K562 (cell line): Measurements from ENCODE around the gene NMBR. TPM values are rescaled to one million over a fixed set of nuclear protein-coding genes. Genes with fewer than 3 reads are reported as not detected.

ENCODE experiments used
- ATAC-seq: fragments of 200-7000 bp; cut with Tn5 transposase; 3 replicates; pipeline ENCODE4 v1.9.1; 2020; ENCODE audit warnings: moderate library complexity
- BruUV-seq: library from RNA; stranded (reverse); fragments of 400-500 nt; replicated peaks from 2 replicates; lab custom pipeline; 2021; lab: Mats Ljungman, UMichigan
- CTCF ChIA-PET: fragments of 300-600 bp; formaldehyde crosslinking; extraction: SDS; loops from one replicate; lab custom pipeline; 2021; ENCODE audit warnings: low intra/inter-chr PET ratio; lab: Yijun Ruan, JAX
- POLR2A ChIA-PET: fragments of 300-600, 350-650 bp; sonication (Branson Sonifier 250); formaldehyde crosslinking; extraction: SDS; loops from one replicate; lab custom pipeline; 2021; ENCODE audit warnings: antibody characterized with exemption, inconsistent platforms; lab: Yijun Ruan, JAX
- DNase-seq, 4 experiments: peaks; one replicate each; pipeline versions ENCODE4 v3.0.0 to v3.0.0-alpha.2; 2011 to 2018; ENCODE audit warnings: low spot score in 3 of 4, mixed read lengths in 3 of 4; ENCODE audit errors: extremely low read depth in 1 of 4
- FAIRE-seq: peaks from 2 replicates; lab custom pipeline; 2011; peaks lifted over from hg19 to GRCh38; lab: Jason Lieb, UNC
- H2AFZ ChIP-seq: 2 replicates; pipeline ENCODE4 v1.6.0; 2011; ENCODE audit warnings: low read depth, low read length, control low read depth, inconsistent platforms
- H3K27ac ChIP-seq: fragments of 200-600 bp; 3 replicates; pipeline ENCODE4 v1.8.0; 2011; ENCODE audit warnings: low read depth, mild to moderate bottlenecking, control low read depth, inconsistent platforms, low read length, moderate library complexity, mixed read lengths; ENCODE audit errors: extremely low read depth
- H3K27me3 ChIP-seq, 2 experiments: fragments of 300-600 bp in 1 of 2; 2 replicates in 1 of 2; 3 replicates in 1 of 2; pipeline versions ENCODE4 v1.6.0 to v1.8.0; 2011; ENCODE audit warnings: inconsistent platforms in 2 of 2, low read length in 2 of 2, mild to moderate bottlenecking in 1 of 2, mixed read lengths in 1 of 2, moderate library complexity in 1 of 2; ENCODE audit not compliant: control insufficient read depth in 2 of 2, insufficient read depth in 2 of 2
- H3K36me3 ChIP-seq: fragments of 300-600 bp; 3 replicates; pipeline ENCODE4 v1.8.0; 2011; ENCODE audit warnings: mild to moderate bottlenecking, low read length, inconsistent platforms; ENCODE audit not compliant: control insufficient read depth, insufficient read depth
- H3K4me1 ChIP-seq, 2 experiments: fragments of 200-600 bp in 1 of 2; replicated peaks in 1 of 2; 2 replicates in 1 of 2; 3 replicates in 1 of 2; pipeline versions ENCODE4 v1.5.1 to v1.8.0; 2011; ENCODE audit warnings: inconsistent platforms in 2 of 2, low read length in 2 of 2, mild to moderate bottlenecking in 1 of 2, mixed read lengths in 1 of 2, moderate library complexity in 1 of 2; ENCODE audit not compliant: control insufficient read depth in 2 of 2, insufficient read depth in 2 of 2
- H3K4me2 ChIP-seq: 2 replicates; pipeline ENCODE4 v1.6.1; 2011; ENCODE audit warnings: low read length, control low read depth, inconsistent platforms, mixed read lengths; ENCODE audit not compliant: insufficient read depth
- H3K4me3 ChIP-seq: fragments of 200-600 bp; sonication (generic), shearing (Covaris generic); 2 replicates; pipeline ENCODE4 v1.5.1; 2016; ENCODE audit warnings: control low read depth, inconsistent platforms
- H3K79me2 ChIP-seq: fragments of 200-600 bp; 3 replicates; pipeline ENCODE4 v1.8.0; 2011; ENCODE audit warnings: low read length, inconsistent platforms; ENCODE audit not compliant: control insufficient read depth, insufficient read depth
- H3K9ac ChIP-seq, 2 experiments: 2 replicates each; pipeline versions ENCODE4 v1.6.0 to v1.6.1; 2011; ENCODE audit warnings: low read depth in 2 of 2, low read length in 2 of 2, control low read depth in 1 of 2, inconsistent platforms in 1 of 2, mild to moderate bottlenecking in 1 of 2, mixed read lengths in 1 of 2; ENCODE audit not compliant: insufficient read depth in 1 of 2
- H3K9me1 ChIP-seq: one replicate; pipeline ENCODE4 v1.6.0; 2011; ENCODE audit warnings: inconsistent platforms, mild to moderate bottlenecking, low read length, moderate library complexity; ENCODE audit not compliant: control insufficient read depth, insufficient read depth
- H3K9me3 ChIP-seq: replicated peaks from 2 replicates; pipeline ENCODE4 v1.5.1; 2011; ENCODE audit warnings: low read depth, low read length, inconsistent platforms; ENCODE audit not compliant: control insufficient read depth, insufficient read depth
- H4K20me1 ChIP-seq: replicated peaks from 2 replicates; pipeline ENCODE4 v1.6.1; 2011; ENCODE audit warnings: low read length, inconsistent platforms, mixed read lengths; ENCODE audit not compliant: control insufficient read depth, insufficient read depth
- CC2D1A ChIP-seq: fragments of 450-650 bp; IDR thresholded peaks from 2 replicates; pipeline ENCODE4 v1.6.1; 2017; ENCODE audit warnings: mild to moderate bottlenecking
- HDAC2 ChIP-seq: fragments of 450-650 bp; IDR thresholded peaks from 2 replicates; pipeline ENCODE4 v1.6.1; 2016; ENCODE audit warnings: mild to moderate bottlenecking
- HDAC8 ChIP-seq: fragments of 450-650 bp; IDR thresholded peaks from 2 replicates; pipeline ENCODE4 v1.6.1; 2016; ENCODE audit warnings: mild to moderate bottlenecking, missing genetic modification characterization, moderate library complexity, missing compliant biosample characterization
- NUFIP1 ChIP-seq: fragments of 450-650 bp; IDR thresholded peaks from 2 replicates; pipeline ENCODE4 v1.6.1; 2018; ENCODE audit not compliant: partially characterized antibody
- ZNF133 ChIP-seq: fragments of 250-450 bp; sonication (Bioruptor Pico); IDR thresholded peaks from 2 replicates; pipeline ENCODE4 v1.4.0; 2020; ENCODE audit warnings: mild to moderate bottlenecking
- ZNF324 ChIP-seq: fragments of 250-450 bp; sonication (Bioruptor Pico); IDR thresholded peaks from 2 replicates; pipeline ENCODE4 v1.4.0; 2020; ENCODE audit warnings: mild to moderate bottlenecking
- ZNF644 ChIP-seq: fragments of 200-800 bp; sonication (Bioruptor generic); IDR thresholded peaks from 2 replicates; pipeline ENCODE4 v1.6.1; 2016; ENCODE audit warnings: low read depth, missing genetic modification characterization, missing compliant biosample characterization
- ZNF668 ChIP-seq: fragments of 250-450 bp; sonication (Bioruptor Pico); IDR thresholded peaks from 2 replicates; pipeline ENCODE4 v1.8.0; 2022; ENCODE audit warnings: mild to moderate bottlenecking, inconsistent platforms
- WGBS: fragments of 100-300 bp; shearing (Covaris generic); methylation state at CpG from one replicate; pipeline ENCODE4 v1.1.6; 2016; ENCODE audit warnings: low coverage, mixed read lengths; ENCODE audit not compliant: insufficient coverage; ENCODE audit errors: missing lambda C conversion rate; 5-methylcytosine and 5-hydroxymethylcytosine counted together
- in situ Hi-C: fragments of 300-500 bp; cut with MboI; formaldehyde crosslinking; loops from 4 replicates; pipeline ENCODE4 v1.15.0; 2018; ENCODE audit warnings: inconsistent platforms, mixed read lengths
- intact Hi-C: fragments of 100-400 bp; cut with micrococcal nuclease; formaldehyde crosslinking; loops from 2 replicates; pipeline ENCODE4 v1.14.2; 2022
- polyA plus RNA-seq, 8 experiments: library from polyadenylated mRNA; depleted of rRNA in 4 of 8; stranded (reverse) in 5 of 8; unstranded in 3 of 8; fragments of >200 nt; fragmentation: Nextera tagmentation in 2 of 8; fragmentation: Illumina TruSeq in 1 of 8; extraction: Ambion mirVana in 2 of 8; extraction: Trizol in 1 of 8; gene quantifications; 2 replicates each; pipeline versions ENCODE4 v1.2.1 to v1.2.3, GENCODE V29; 2011 to 2014; ENCODE audit warnings: inconsistent platforms in 1 of 8, missing spikeins in 1 of 8
- total RNA-seq, 7 experiments: library from RNA; depleted of rRNA in 6 of 7; stranded (reverse); fragments of >200 nt in 6 of 7; fragmentation: Illumina TruSeq in 2 of 7; extraction: Trizol in 2 of 7; gene quantifications; 2 replicates each; pipeline versions ENCODE4 v1.2.1 to v1.2.3, GENCODE V29; 2011 to 2021; ENCODE audit warnings: low replicate concordance in 1 of 7
- TF ChIP-seq, protein P1 (sequence below): fragments of 250-450 bp; sonication (Bioruptor Pico); IDR thresholded peaks from 2 replicates; pipeline ENCODE4 v1.4.0; 2020; ENCODE audit warnings: mild to moderate bottlenecking, moderate library complexity, borderline replicate concordance
- TF ChIP-seq, protein P2 (sequence below): sonication (generic); formaldehyde crosslinking; IDR thresholded peaks from 2 replicates; pipeline ENCODE4 v1.8.1; 2022; ENCODE audit warnings: missing genetic modification reagents

NMBR gene
- total and polyA plus RNA-seq, 9 of the 15 experiments (the other 6 are each of a cell fraction or from before 2014, with no cell fraction given): not detected

DNA sequence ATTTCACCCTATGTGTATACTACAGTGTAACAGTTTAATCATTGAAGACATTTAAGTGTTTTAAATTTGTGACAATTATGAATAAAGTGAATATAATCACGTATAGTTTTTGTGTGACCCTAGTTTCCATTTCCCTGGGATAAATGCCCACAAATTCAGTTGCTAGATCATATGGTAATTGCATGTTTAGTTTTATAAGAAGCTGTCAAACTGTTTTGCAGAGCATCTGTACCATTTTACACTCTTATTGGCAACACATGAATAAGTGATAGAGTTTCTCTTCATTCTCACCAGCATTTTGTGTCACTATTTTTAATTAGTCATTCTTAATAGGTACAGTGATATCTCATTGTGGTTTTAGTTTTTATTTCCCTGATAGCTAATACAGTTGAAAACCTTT, 7.4 kb upstream of the NMBR start:
- Histone ChIP-seq H3K79me2 (peaks cover 88% of the 10 kb centered on the region), H3K4me1 (peaks cover 0 to 3% of the 10 kb centered on the region in 2 experiments; a peak in 1 of 5 replicates), H3K27me3 (no peaks in the 10 kb centered on the region), H3K9me1 (no peaks in the 10 kb centered on the region), H4K20me1 (no peaks in the 10 kb centered on the region; the same call in 1 of the 2 replicates), H2AFZ (no peak overlapping the region)
- intact Hi-C loops: no loop called here
- BruUV-seq: no TSS peak
- no peak for DNase-seq
- no peak for FAIRE-seq
- no peak for TF ChIP-seq ZNF644 (tag)
- TF ChIP-seq, protein P1, sequence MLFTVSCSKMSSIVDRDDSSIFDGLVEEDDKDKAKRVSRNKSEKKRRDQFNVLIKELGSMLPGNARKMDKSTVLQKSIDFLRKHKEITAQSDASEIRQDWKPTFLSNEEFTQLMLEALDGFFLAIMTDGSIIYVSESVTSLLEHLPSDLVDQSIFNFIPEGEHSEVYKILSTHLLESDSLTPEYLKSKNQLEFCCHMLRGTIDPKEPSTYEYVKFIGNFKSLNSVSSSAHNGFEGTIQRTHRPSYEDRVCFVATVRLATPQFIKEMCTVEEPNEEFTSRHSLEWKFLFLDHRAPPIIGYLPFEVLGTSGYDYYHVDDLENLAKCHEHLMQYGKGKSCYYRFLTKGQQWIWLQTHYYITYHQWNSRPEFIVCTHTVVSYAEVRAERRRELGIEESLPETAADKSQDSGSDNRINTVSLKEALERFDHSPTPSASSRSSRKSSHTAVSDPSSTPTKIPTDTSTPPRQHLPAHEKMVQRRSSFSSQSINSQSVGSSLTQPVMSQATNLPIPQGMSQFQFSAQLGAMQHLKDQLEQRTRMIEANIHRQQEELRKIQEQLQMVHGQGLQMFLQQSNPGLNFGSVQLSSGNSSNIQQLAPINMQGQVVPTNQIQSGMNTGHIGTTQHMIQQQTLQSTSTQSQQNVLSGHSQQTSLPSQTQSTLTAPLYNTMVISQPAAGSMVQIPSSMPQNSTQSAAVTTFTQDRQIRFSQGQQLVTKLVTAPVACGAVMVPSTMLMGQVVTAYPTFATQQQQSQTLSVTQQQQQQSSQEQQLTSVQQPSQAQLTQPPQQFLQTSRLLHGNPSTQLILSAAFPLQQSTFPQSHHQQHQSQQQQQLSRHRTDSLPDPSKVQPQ (CRISPR knock-in tag): no peak
- no peak for TF ChIP-seq CC2D1A
- TF ChIP-seq HDAC2: no peak
- no peak for TF ChIP-seq ZNF668
- TF ChIP-seq NUFIP1: no peak
- TF ChIP-seq, protein P2, sequence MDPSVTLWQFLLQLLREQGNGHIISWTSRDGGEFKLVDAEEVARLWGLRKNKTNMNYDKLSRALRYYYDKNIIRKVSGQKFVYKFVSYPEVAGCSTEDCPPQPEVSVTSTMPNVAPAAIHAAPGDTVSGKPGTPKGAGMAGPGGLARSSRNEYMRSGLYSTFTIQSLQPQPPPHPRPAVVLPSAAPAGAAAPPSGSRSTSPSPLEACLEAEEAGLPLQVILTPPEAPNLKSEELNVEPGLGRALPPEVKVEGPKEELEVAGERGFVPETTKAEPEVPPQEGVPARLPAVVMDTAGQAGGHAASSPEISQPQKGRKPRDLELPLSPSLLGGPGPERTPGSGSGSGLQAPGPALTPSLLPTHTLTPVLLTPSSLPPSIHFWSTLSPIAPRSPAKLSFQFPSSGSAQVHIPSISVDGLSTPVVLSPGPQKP (CRISPR knock-in tag): no peak
- no peak for TF ChIP-seq ZNF133 (CRISPR knock-in tag)
- TF ChIP-seq ZNF324 (CRISPR knock-in tag): no peak
- no peak for TF ChIP-seq HDAC8 (tag)
- TF ChIP-seq, all 486 proteins: peak for 0
- H3K9me3 ChIP-seq: no peaks in the 10 kb centered on the region
- no peak overlapping the region for H3K4me2 ChIP-seq
- H3K36me3 ChIP-seq: no peaks in the 10 kb centered on the region
- CTCF ChIA-PET: no interaction called here
- H3K27ac ChIP-seq: no peak overlapping the region
- ATAC-seq: no peak
- WGBS: 80% methylated on average over 1 of the region's 1 CpG
- H3K9ac ChIP-seq: no peak overlapping the region
- POLR2A ChIA-PET: no interaction called here
- H3K4me3 ChIP-seq: no peak overlapping the region
- in situ Hi-C loops: no loop called here
